Measurements from ENCODE around the gene TNS3.

TNS3 gene

GRCh38 chr7:47581804-47582763, at the start of gene TNS3:
TNS3 (minus strand) TSS chr7:47582111; CDS start chr7:47439636, 142,475 bp downstream.
- Histone ChIP-seq H3K27me3 (ENCODE audit: insufficient read depth, low read depth, severe bottlenecking) (no peaks in the 10 kb centered on the region), H3K4me3 (ENCODE audit: low read depth, low read length) (peak within 1 kb of the TSS; percentile 81)
- peak; percentile 54 for DNase-seq

GRCh38 chr7:47631711-47632110, 49.8 kb upstream of the TNS3 start:
- Histone ChIP-seq H3K9me3 (ENCODE audit: severe bottlenecking) (no peaks in the 10 kb centered on the region), H3K27ac (no peak overlapping the region), H3K4me3 (ENCODE audit: low read depth, low read length) (no peak overlapping the region), H3K27me3 (ENCODE audit: insufficient read depth, low read depth, severe bottlenecking) (no peaks in the 10 kb centered on the region), H3K36me3 (no peaks in the 10 kb centered on the region)
- TF ChIP-seq, protein P1, sequence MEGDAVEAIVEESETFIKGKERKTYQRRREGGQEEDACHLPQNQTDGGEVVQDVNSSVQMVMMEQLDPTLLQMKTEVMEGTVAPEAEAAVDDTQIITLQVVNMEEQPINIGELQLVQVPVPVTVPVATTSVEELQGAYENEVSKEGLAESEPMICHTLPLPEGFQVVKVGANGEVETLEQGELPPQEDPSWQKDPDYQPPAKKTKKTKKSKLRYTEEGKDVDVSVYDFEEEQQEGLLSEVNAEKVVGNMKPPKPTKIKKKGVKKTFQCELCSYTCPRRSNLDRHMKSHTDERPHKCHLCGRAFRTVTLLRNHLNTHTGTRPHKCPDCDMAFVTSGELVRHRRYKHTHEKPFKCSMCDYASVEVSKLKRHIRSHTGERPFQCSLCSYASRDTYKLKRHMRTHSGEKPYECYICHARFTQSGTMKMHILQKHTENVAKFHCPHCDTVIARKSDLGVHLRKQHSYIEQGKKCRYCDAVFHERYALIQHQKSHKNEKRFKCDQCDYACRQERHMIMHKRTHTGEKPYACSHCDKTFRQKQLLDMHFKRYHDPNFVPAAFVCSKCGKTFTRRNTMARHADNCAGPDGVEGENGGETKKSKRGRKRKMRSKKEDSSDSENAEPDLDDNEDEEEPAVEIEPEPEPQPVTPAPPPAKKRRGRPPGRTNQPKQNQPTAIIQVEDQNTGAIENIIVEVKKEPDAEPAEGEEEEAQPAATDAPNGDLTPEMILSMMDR (IDR thresholded peaks at IDR 0.05; ENCODE audit: low read depth, low read length) = no peak
- no peak for DNase-seq

More at GRCh38 chr7:47581804-47582763, at the start of gene TNS3:
- Histone ChIP-seq H3K9me3 (ENCODE audit: severe bottlenecking) (no peaks in the 10 kb centered on the region), H3K36me3 (no peaks in the 10 kb centered on the region), H3K27ac (peak within 1 kb of the TSS; percentile 62; the same call in 1 of the 2 replicates)
- TF ChIP-seq, protein P1 (IDR thresholded peaks at IDR 0.05; ENCODE audit: low read depth, low read length) = peak; percentile 29; the same call in 1 of the 2 replicates

DNA sequence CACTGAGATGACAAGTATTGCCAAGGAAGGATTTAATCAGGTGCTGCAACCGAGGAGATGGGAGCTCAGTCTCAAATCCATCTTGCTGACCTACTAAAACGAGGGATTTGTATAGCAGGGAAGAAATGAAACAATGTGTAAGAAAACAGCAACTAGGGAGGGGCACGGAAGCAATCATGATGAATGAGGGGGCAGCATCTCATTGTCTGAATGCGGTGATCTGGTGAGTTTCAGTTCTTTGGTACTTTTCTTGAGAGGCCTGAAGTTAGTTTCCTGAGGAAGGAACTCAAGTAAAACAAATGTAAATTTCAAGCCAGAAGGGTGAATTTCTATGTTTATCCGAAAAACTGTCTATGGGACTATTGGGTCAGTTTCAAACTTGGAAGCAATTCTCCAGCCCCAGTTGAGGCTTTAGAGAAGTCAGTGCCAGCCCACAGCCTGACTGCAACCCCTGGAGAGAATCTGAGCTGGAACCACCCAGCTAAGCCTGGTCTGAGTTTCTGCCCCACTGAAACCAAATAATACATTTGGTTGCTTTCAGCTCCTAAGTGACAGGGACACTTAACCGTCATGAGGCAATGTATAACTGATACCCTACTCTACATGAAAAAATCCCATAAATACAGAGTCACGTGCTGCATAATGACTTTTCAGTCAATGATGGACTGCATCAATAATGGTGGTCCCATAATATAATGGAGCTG, 45.8 kb upstream of the TNS3 start:
- no peak for DNase-seq
- no peaks in the 10 kb centered on the region for H3K9me3 ChIP-seq (ENCODE audit: severe bottlenecking)
- TF ChIP-seq, protein P1 (IDR thresholded peaks at IDR 0.05; ENCODE audit: low read depth, low read length) = no peak
- no peak overlapping the region for H3K4me3 ChIP-seq (ENCODE audit: low read depth, low read length)
- no peak overlapping the region for H3K27ac ChIP-seq
- no peaks in the 10 kb centered on the region for H3K36me3 ChIP-seq
- H3K27me3 ChIP-seq (ENCODE audit: insufficient read depth, low read depth, severe bottlenecking) = no peaks in the 10 kb centered on the region

- Histone ChIP-seq H3K4me3 (ENCODE audit: low read depth, low read length) (no peak overlapping the region), H3K27ac (no peak overlapping the region), H3K9me3 (ENCODE audit: severe bottlenecking) (no peaks in the 10 kb centered on the region), H3K36me3 (no peaks in the 10 kb centered on the region), H3K27me3 (ENCODE audit: insufficient read depth, low read depth, severe bottlenecking) (no peaks in the 10 kb centered on the region)
- TF ChIP-seq, protein P1 (IDR thresholded peaks at IDR 0.05; ENCODE audit: low read depth, low read length) = no peak
- no peak for DNase-seq
Observed at GRCh38 chr7:47625861-47626715, 44.2 kb upstream of the TNS3 start.

- Histone ChIP-seq H3K9me3 (ENCODE audit: severe bottlenecking) (no peaks in the 10 kb centered on the region), H3K27ac (no peak overlapping the region), H3K4me3 (ENCODE audit: low read depth, low read length) (no peak overlapping the region), H3K27me3 (ENCODE audit: insufficient read depth, low read depth, severe bottlenecking) (no peaks in the 10 kb centered on the region), H3K36me3 (no peaks in the 10 kb centered on the region)
- TF ChIP-seq, protein P1 (IDR thresholded peaks at IDR 0.05; ENCODE audit: low read depth, low read length) = no peak
- no peak for DNase-seq
Observed at GRCh38 chr7:47624689-47625088, 42.8 kb upstream of the TNS3 start.
